HepG2 (cell line): ENCODE results near the gene MAT2A. TPM values are rescaled to one million over a fixed set of nuclear protein-coding genes. Genes with fewer than 3 reads are reported as not detected.

Source experiments
- CREB1 ChIP-seq, 2 experiments: fragments of 450-650 bp in 1 of 2; IDR thresholded peaks; 2 replicates each; pipeline ENCODE4 v1.6.1; 2016 to 2017; ENCODE audit warnings: control low read depth in 1 of 2, mild to moderate bottlenecking in 1 of 2, missing compliant biosample characterization in 1 of 2, missing genetic modification characterization in 1 of 2
- GLMP ChIP-seq: sonication (generic); formaldehyde crosslinking; IDR thresholded peaks from 2 replicates; pipeline ENCODE4 v1.9.0; 2021; ENCODE audit warnings: missing genetic modification reagents, mild to moderate bottlenecking, borderline replicate concordance
- HOXA7 ChIP-seq: sonication (generic); formaldehyde crosslinking; IDR thresholded peaks from 2 replicates; pipeline ENCODE4 v1.8.1; 2022; ENCODE audit warnings: mild to moderate bottlenecking, missing genetic modification reagents, moderate library complexity
- MED8 ChIP-seq: sonication (generic); formaldehyde crosslinking; IDR thresholded peaks from 2 replicates; pipeline ENCODE4 v1.8.1; 2023; ENCODE audit warnings: mild to moderate bottlenecking, missing genetic modification reagents; ENCODE audit not compliant: insufficient replicate concordance
- MIER2 ChIP-seq: IDR thresholded peaks from 2 replicates; pipeline ENCODE4 v1.6.1; 2016; ENCODE audit warnings: missing biosample characterization, missing genetic modification reagents
- MTA1 ChIP-seq: sonication (generic); formaldehyde crosslinking; IDR thresholded peaks from 2 replicates; pipeline ENCODE4 v1.4.0; 2020; ENCODE audit warnings: missing genetic modification reagents, mild to moderate bottlenecking, borderline replicate concordance
- RXRA ChIP-seq: sonication (generic); formaldehyde crosslinking; IDR thresholded peaks from 2 replicates; pipeline ENCODE4 v1.5.1; 2020; ENCODE audit warnings: missing genetic modification reagents
- TSC22D2 ChIP-seq: sonication (generic); formaldehyde crosslinking; IDR thresholded peaks from 2 replicates; pipeline ENCODE4 v1.5.1; 2020; ENCODE audit warnings: missing genetic modification reagents, mild to moderate bottlenecking, borderline replicate concordance
- ZBTB40 ChIP-seq, 2 experiments: fragments of 450-650 bp in 1 of 2; sonication (generic) in 1 of 2; formaldehyde crosslinking in 1 of 2; IDR thresholded peaks; 2 replicates each; pipeline versions ENCODE4 v1.6.1 to v1.8.0; 2016 to 2022; ENCODE audit warnings: antibody characterized with exemption in 1 of 2, mild to moderate bottlenecking in 1 of 2, missing genetic modification reagents in 1 of 2
- ZFYVE20 ChIP-seq: sonication (generic); formaldehyde crosslinking; IDR thresholded peaks from 2 replicates; pipeline ENCODE4 v1.8.0; 2023; ENCODE audit warnings: low read depth, mild to moderate bottlenecking, moderate library complexity, missing genetic modification reagents, borderline replicate concordance
- ZNF280D ChIP-seq: sonication (generic); formaldehyde crosslinking; IDR thresholded peaks from 2 replicates; pipeline ENCODE4 v1.5.1; 2020; ENCODE audit warnings: mild to moderate bottlenecking, missing genetic modification reagents
- ZNF33B ChIP-seq: sonication (generic); formaldehyde crosslinking; IDR thresholded peaks from 2 replicates; pipeline ENCODE4 v1.5.1; 2020; ENCODE audit warnings: mild to moderate bottlenecking, missing genetic modification reagents
- ZNF354B ChIP-seq: sonication (generic); formaldehyde crosslinking; IDR thresholded peaks from 2 replicates; pipeline ENCODE4 v1.8.0; 2022; ENCODE audit warnings: mild to moderate bottlenecking, missing genetic modification reagents
- ZNF543 ChIP-seq: sonication (generic); formaldehyde crosslinking; IDR thresholded peaks from 2 replicates; pipeline ENCODE4 v1.4.0; 2020; ENCODE audit warnings: mild to moderate bottlenecking, missing genetic modification reagents
- polyA plus RNA-seq, 8 experiments: library from polyadenylated mRNA; depleted of rRNA in 3 of 8; stranded (reverse) in 7 of 8; unstranded in 1 of 8; fragments of >200 nt; fragmentation: Illumina TruSeq in 4 of 8; extraction: Trizol in 4 of 8; gene quantifications; 2 replicates each; pipeline versions ENCODE4 v1.2.1 to v1.2.3, GENCODE V29; 2011 to 2016; ENCODE audit warnings: low read depth in 4 of 8, missing spikeins in 1 of 8, mixed read lengths in 1 of 8; ENCODE audit not compliant: insufficient read depth in 1 of 8
- total RNA-seq, 5 experiments: library from RNA; depleted of rRNA; stranded (reverse); fragments of >200 nt; fragmentation: Illumina TruSeq; extraction: Trizol; gene quantifications; 2 replicates each; pipeline ENCODE4 v1.2.3, GENCODE V29; 2016; ENCODE audit warnings: low read depth in 1 of 5

Gene MAT2A
- total and polyA plus RNA-seq, 2 of the 13 experiments (the other 11 are each of a cell fraction or from before 2014, with no cell fraction given) = 155 to 331 TPM

GRCh38 chr2:85539361-85540132 is 579 bp downstream of the MAT2A start (continued):
- TF ChIP-seq MIER2 (CRISPR knock-in tag) = no peak
- no peak for TF ChIP-seq ZBTB40 (IDR thresholded peaks at IDR 0.05)
- TF ChIP-seq ZBTB40 (CRISPR knock-in tag; IDR thresholded peaks at IDR 0.05) = peak; percentile 56; the same call in 1 of the 2 replicates
- TF ChIP-seq CREB1 (IDR thresholded peaks at IDR 0.05) = 0 out of 2 replicates have a peak, but pooled peaks have one; percentile 20
- TF ChIP-seq CREB1 (CRISPR knock-in tag; IDR thresholded peaks at IDR 0.05) = no peak
- no peak; the same call in 1 of the 2 replicates for TF ChIP-seq ZFYVE20 (CRISPR knock-in tag)
- TF ChIP-seq MTA1 = peak; percentile 89
- no peak for TF ChIP-seq ZNF354B (CRISPR knock-in tag)
- no peak; the same call in none of the 2 replicates for TF ChIP-seq RXRA (CRISPR knock-in tag)
- no peak; the same call in 1 of the 2 replicates for TF ChIP-seq ZNF33B
- peak; percentile 76; the same call in 1 of the 2 replicates for TF ChIP-seq ZNF543 (CRISPR knock-in tag)
- peak; percentile 78 for TF ChIP-seq MED8 (CRISPR knock-in tag)
- no peak for TF ChIP-seq GLMP
- TF ChIP-seq HOXA7 (CRISPR knock-in tag) = peak; percentile 18; the same call in 1 of the 2 replicates
- TF ChIP-seq TSC22D2 (CRISPR knock-in tag) = no peak
- peak; percentile 91 for TF ChIP-seq ZNF280D (CRISPR knock-in tag)
